HepG2 (cell line): Measurements from ENCODE around the gene RCCD1. TPM values are rescaled to one million over a fixed set of nuclear protein-coding genes. Genes with fewer than 3 reads are reported as not detected.
A peak's percentile ranks its signal among the peaks of the same experiment; 100 is the strongest.

Experiments used
- ATAC-seq: fragments of 200-7000 bp; cut with Tn5 transposase; 3 replicates; pipeline ENCODE4 v1.9.1; 2020; ENCODE audit warnings: mild to moderate bottlenecking, moderate library complexity
- BruUV-seq: library from RNA; stranded (reverse); fragments of 400-500 nt; replicated peaks from 2 replicates; lab custom pipeline; 2021; lab: Mats Ljungman, UMichigan
- CTCF ChIA-PET: fragments of 300-600 bp; formaldehyde crosslinking; extraction: SDS; loops from one replicate; lab custom pipeline; 2021; ENCODE audit warnings: low total read pairs, inconsistent platforms, low intra/inter-chr PET ratio; lab: Yijun Ruan, JAX
- POLR2A ChIA-PET: fragments of 350-600 bp; sonication (Branson Sonifier 250); formaldehyde crosslinking; loops from one replicate; lab custom pipeline; 2020; ENCODE audit warnings: antibody characterized with exemption, inconsistent platforms; lab: Yijun Ruan, JAX
- DNase-seq: peaks from one replicate; pipeline ENCODE4 v3.0.0-alpha.2; 2015; ENCODE audit warnings: low spot score
- FAIRE-seq: peaks from 3 replicates; lab custom pipeline; 2011; peaks lifted over from hg19 to GRCh38; lab: Jason Lieb, UNC
- H2AFZ ChIP-seq: one replicate; pipeline ENCODE4 v1.6.1; 2011; ENCODE audit warnings: low read length, inconsistent platforms
- H3K27ac ChIP-seq: fragments of 300-600 bp; 3 replicates; pipeline ENCODE4 v1.8.0; 2011; ENCODE audit warnings: mixed run types, mild to moderate bottlenecking, mixed read lengths, low read length, inconsistent platforms; ENCODE audit not compliant: insufficient read depth; ENCODE audit errors: extremely low read length
- H3K27me3 ChIP-seq, 2 experiments: fragments of 200-600 bp in 1 of 2; 2 replicates in 1 of 2; 3 replicates in 1 of 2; pipeline versions ENCODE4 v1.6.0 to v1.8.0; 2011; ENCODE audit warnings: low read length in 2 of 2, mild to moderate bottlenecking in 2 of 2, moderate library complexity in 2 of 2, inconsistent platforms in 1 of 2; ENCODE audit not compliant: insufficient read depth in 2 of 2, control insufficient read depth in 1 of 2
- H3K36me3 ChIP-seq, 2 experiments: fragments of 200-600 bp in 1 of 2; replicated peaks in 1 of 2; 2 replicates in 1 of 2; 3 replicates in 1 of 2; pipeline versions ENCODE4 v1.5.1 to v1.8.0; 2011; ENCODE audit warnings: low read length in 2 of 2, inconsistent platforms in 1 of 2; ENCODE audit not compliant: insufficient read depth in 2 of 2, control insufficient read depth in 1 of 2
- H3K4me1 ChIP-seq: 2 replicates; pipeline ENCODE4 v1.5.1; 2012; ENCODE audit warnings: low read length, inconsistent platforms; ENCODE audit not compliant: insufficient read depth
- H3K4me2 ChIP-seq: 2 replicates; pipeline ENCODE4 v1.6.0; 2011; ENCODE audit warnings: low read depth, low read length, inconsistent platforms
- H3K4me3 ChIP-seq, 3 experiments: fragments of 200-600 bp in 1 of 3; sonication (generic), shearing (Covaris generic) in 1 of 3; replicated peaks in 1 of 3; 2 replicates each; pipeline ENCODE4 v1.5.1; 2011 to 2016; ENCODE audit warnings: low read length in 3 of 3, inconsistent platforms in 2 of 3, low read depth in 2 of 3, mild to moderate bottlenecking in 2 of 3, control low read depth in 1 of 3, mixed read lengths in 1 of 3; ENCODE audit not compliant: insufficient read depth in 1 of 3
- H3K79me2 ChIP-seq: one replicate; pipeline ENCODE4 v1.6.1; 2011; ENCODE audit warnings: low read length, inconsistent platforms; ENCODE audit not compliant: insufficient read depth
- H3K9ac ChIP-seq: 2 replicates; pipeline ENCODE4 v1.6.0; 2011; ENCODE audit warnings: mild to moderate bottlenecking, low read depth, low read length, inconsistent platforms; ENCODE audit not compliant: insufficient read depth
- H3K9me3 ChIP-seq: 2 replicates; pipeline ENCODE4 v1.5.1; 2012; ENCODE audit warnings: mild to moderate bottlenecking, low read length
- H4K20me1 ChIP-seq: 2 replicates; pipeline ENCODE4 v1.6.0; 2011; ENCODE audit warnings: inconsistent platforms, mild to moderate bottlenecking, low read length, moderate library complexity; ENCODE audit not compliant: insufficient read depth
- CEBPB ChIP-seq: IDR thresholded peaks from 2 replicates; pipeline ENCODE4 v1.6.1; 2011; ENCODE audit warnings: low read depth, low read length, improper control_type of control experiment, borderline replicate concordance
- CENPT ChIP-seq: sonication (generic); formaldehyde crosslinking; IDR thresholded peaks from 2 replicates; pipeline ENCODE4 v1.8.0; 2022; ENCODE audit warnings: low read depth, mild to moderate bottlenecking, moderate library complexity, missing genetic modification reagents
- GZF1 ChIP-seq: sonication (generic); formaldehyde crosslinking; IDR thresholded peaks from 2 replicates; pipeline ENCODE4 v1.5.1; 2020; ENCODE audit warnings: mild to moderate bottlenecking, missing genetic modification reagents
- IKZF5 ChIP-seq: IDR thresholded peaks from 2 replicates; pipeline ENCODE4 v1.6.1; 2018; ENCODE audit warnings: missing genetic modification reagents, mild to moderate bottlenecking, missing compliant biosample characterization
- NBN ChIP-seq: fragments of 450-650 bp; conservative IDR thresholded peaks from 2 replicates; pipeline ENCODE4 v1.6.1; 2017
- PHF5A ChIP-seq: IDR thresholded peaks from one replicate; pipeline ENCODE4 v1.6.1; 2018; ENCODE audit warnings: low read depth, missing genetic modification reagents; ENCODE audit not compliant: unreplicated experiment
- PREB ChIP-seq: sonication (generic); formaldehyde crosslinking; IDR thresholded peaks from 2 replicates; pipeline ENCODE4 v1.4.0; 2020; ENCODE audit warnings: missing genetic modification reagents
- SMAD1 ChIP-seq: sonication (generic); formaldehyde crosslinking; IDR thresholded peaks from 2 replicates; pipeline ENCODE4 v1.4.0; 2020; ENCODE audit warnings: missing genetic modification reagents, low read depth, mild to moderate bottlenecking, borderline replicate concordance
- SNAPC5 ChIP-seq: sonication (generic); formaldehyde crosslinking; IDR thresholded peaks from 2 replicates; pipeline ENCODE4 v1.8.1; 2023; ENCODE audit warnings: mild to moderate bottlenecking, missing genetic modification reagents, borderline replicate concordance
- TEAD3 ChIP-seq: optimal IDR thresholded peaks from 2 replicates; pipeline ENCODE3; 2016; ENCODE audit warnings: borderline replicate concordance
- ZBTB44 ChIP-seq: sonication (generic); formaldehyde crosslinking; IDR thresholded peaks from 2 replicates; pipeline ENCODE4 v1.4.0; 2020; ENCODE audit warnings: missing genetic modification reagents
- ZNF335 ChIP-seq: sonication (generic); formaldehyde crosslinking; IDR thresholded peaks from 2 replicates; pipeline ENCODE4 v1.4.0; 2020; ENCODE audit warnings: missing genetic modification reagents
- WGBS: methylation state at CpG from one replicate; pipeline ENCODE4 v1.1.6; 2017; ENCODE audit warnings: low lambda C conversion rate; 5-methylcytosine and 5-hydroxymethylcytosine counted together
- in situ Hi-C: cut with HindIII; loops from 2 replicates; pipeline ENCODE4 v1.10.0; 2017; ENCODE audit warnings: low pct_unique_long_range_greater_than_20kb; ENCODE audit not compliant: extremely low pct_ligation_motif_present
- intact Hi-C: fragments of 100-400 bp; cut with micrococcal nuclease; formaldehyde crosslinking; loops from one replicate; pipeline ENCODE4 v1.10.0; 2022; ENCODE audit not compliant: unreplicated experiment
- polyA plus RNA-seq, 8 experiments: library from polyadenylated mRNA; depleted of rRNA in 3 of 8; stranded (reverse) in 7 of 8; unstranded in 1 of 8; fragments of >200 nt; fragmentation: Illumina TruSeq in 4 of 8; extraction: Trizol in 4 of 8; gene quantifications; 2 replicates each; pipeline versions ENCODE4 v1.2.1 to v1.2.3, GENCODE V29; 2011 to 2016; ENCODE audit warnings: low read depth in 4 of 8, missing spikeins in 1 of 8, mixed read lengths in 1 of 8; ENCODE audit not compliant: insufficient read depth in 1 of 8
- total RNA-seq, 5 experiments: library from RNA; depleted of rRNA; stranded (reverse); fragments of >200 nt; fragmentation: Illumina TruSeq; extraction: Trizol; gene quantifications; 2 replicates each; pipeline ENCODE4 v1.2.3, GENCODE V29; 2016; ENCODE audit warnings: low read depth in 1 of 5

Gene RCCD1
- total and polyA plus RNA-seq, 2 of the 13 experiments (the other 11 are each of a cell fraction or from before 2014, with no cell fraction given): 14.1 to 15.1 TPM

GRCh38 chr15:90981681-90982080 lies 27.0 kb downstream of the RCCD1 start (continued):
- no peak for TF ChIP-seq PREB
- no peak for TF ChIP-seq SMAD1 (CRISPR knock-in tag)
- no peak for TF ChIP-seq ZBTB44 (CRISPR knock-in tag)
- no peak for TF ChIP-seq CENPT
- no peak for TF ChIP-seq GZF1 (CRISPR knock-in tag)
- no peak for TF ChIP-seq ZNF335 (CRISPR knock-in tag)
- no peak for TF ChIP-seq IKZF5 (CRISPR knock-in tag)
- no peak for TF ChIP-seq NBN
- no peak for TF ChIP-seq PHF5A
- no peak for TF ChIP-seq SNAPC5 (CRISPR knock-in tag)

- in situ Hi-C loops: no loop called here
- peaks cover 27% of the 10 kb centered on the region for H3K79me2 ChIP-seq
- BruUV-seq: no TSS peak
- H3K4me3 ChIP-seq: no peak overlapping the region
- no peaks in the 10 kb centered on the region for H3K4me1 ChIP-seq
- H3K4me2 ChIP-seq: no peak overlapping the region
- DNase-seq: no peak
- H2AFZ ChIP-seq: no peak overlapping the region
- no peak overlapping the region for H3K9ac ChIP-seq
- peaks cover 16 to 73% of the 10 kb centered on the region in 2 experiments for H3K36me3 ChIP-seq
- no peaks in the 10 kb centered on the region for H4K20me1 ChIP-seq
- CTCF ChIA-PET: no interaction called here
- WGBS: 99% methylated on average over 5 of the region's 5 CpGs
- TF ChIP-seq TEAD3 (CRISPR knock-in tag) (no peak), CEBPB (peak; percentile 72)
- TF ChIP-seq, all 625 proteins: peak for 1
- FAIRE-seq (no peak), ATAC-seq (no peak)
- POLR2A ChIA-PET: no interaction called here
- Histone ChIP-seq H3K9me3 (no peaks in the 10 kb centered on the region), H3K27me3 (no peaks in the 10 kb centered on the region), H3K27ac (no peak overlapping the region)
- intact Hi-C loops: no loop called here
Observed at GRCh38 chr15:90982135-90982534, 27.5 kb downstream of the RCCD1 start.
